AG09309 (cell line): ENCODE results near the gene PADI4.
"Not testable (repeated sequence)": the region's sequence is repeated elsewhere in the genome, so short reads cannot be mapped to it uniquely, and the experiment has no call there.

ENCODE experiments used
- DNase-seq: peaks from one replicate; pipeline ENCODE4 v3.0.0-alpha.2; 2010; ENCODE audit warnings: low read depth
- H3K4me3 ChIP-seq: 2 replicates; pipeline ENCODE4 v1.5.1; 2011; ENCODE audit warnings: mild to moderate bottlenecking, low read depth, low read length, moderate library complexity; ENCODE audit not compliant: control insufficient read depth
- CTCF ChIP-seq: IDR thresholded peaks from 2 replicates; pipeline ENCODE4 v1.5.1; 2011; ENCODE audit warnings: mild to moderate bottlenecking, low read depth, low read length, inconsistent platforms; ENCODE audit not compliant: insufficient read depth, control insufficient read depth; ENCODE audit errors: missing control alignments

The PADI4 gene

GRCh38 chr1:17318262-17318661 lies 10.3 kb downstream of the PADI4 start:
- TF ChIP-seq CTCF = no peak
- no peak overlapping the region for H3K4me3 ChIP-seq
- no peak for DNase-seq

DNA sequence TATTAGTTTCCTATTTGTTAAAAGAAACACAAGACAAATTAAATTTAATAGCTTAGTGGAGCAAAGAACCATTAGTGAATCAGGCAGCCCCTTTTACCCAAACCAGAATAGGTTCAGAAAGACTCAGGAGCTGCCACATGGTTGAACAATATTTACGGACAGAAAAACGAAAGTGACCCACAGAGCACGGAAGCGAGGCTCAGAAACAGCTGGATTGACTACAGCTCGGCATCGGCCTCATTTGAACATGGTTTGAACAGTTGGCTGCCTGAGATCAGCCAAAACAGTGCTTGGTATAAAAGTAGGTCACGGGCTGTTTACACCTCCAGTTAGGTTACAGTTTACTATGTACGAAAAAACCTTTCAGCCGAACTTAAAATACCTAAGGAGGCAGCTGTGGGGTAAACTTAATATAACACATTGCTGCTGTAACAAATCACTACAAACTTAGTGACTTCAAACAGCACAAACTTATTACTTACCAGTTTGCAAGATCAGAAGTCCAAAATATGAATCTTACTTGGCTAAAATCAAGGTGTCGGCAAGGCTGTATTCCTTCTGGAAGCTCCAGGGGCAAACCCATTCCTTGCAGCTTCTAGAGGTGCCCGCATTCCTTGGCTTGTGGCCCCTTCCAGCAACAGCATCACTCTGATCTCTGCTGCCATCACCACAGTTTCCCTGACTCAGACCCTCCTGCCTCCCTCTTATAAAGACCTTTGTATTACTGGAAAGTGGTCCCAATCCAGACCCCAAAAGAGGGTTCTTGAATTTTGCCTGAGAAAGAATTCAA lies 11.8 kb downstream of the PADI4 start:
- DNase-seq = no peak
- no peak overlapping the region for H3K4me3 ChIP-seq
- no peak for TF ChIP-seq CTCF

DNA sequence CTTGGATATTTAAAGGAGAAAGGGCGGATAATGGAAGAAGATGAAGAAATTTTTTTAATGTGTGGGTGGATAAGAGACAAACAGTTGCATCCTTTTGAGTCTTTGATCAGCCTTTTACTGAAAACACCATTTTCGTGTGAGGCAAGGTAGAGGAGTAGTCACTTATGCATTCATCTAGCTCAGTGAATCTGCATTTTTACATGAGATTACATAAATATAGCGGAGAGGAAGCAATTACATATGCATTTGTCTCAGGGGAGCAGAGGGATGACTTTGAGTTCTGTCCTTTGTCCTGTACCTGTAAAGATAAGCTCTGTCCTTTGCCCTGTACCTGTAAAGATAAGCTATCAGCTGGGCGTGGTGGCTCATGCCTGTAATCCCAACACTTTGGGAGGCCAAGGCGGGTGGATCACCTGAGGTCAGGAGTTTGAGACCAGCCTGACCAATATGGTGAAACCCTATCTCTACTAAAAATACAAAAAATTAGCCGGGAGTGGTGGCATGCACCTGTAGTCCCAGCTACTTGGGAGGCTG lies 13.9 kb downstream of the PADI4 start:
- DNase-seq, H3K4me3 ChIP-seq: not testable (repeated sequence)

GRCh38 chr1:17328855-17329254 lies 20.9 kb downstream of the PADI4 start:
- TF ChIP-seq CTCF = no peak
- no peak overlapping the region for H3K4me3 ChIP-seq
- DNase-seq = no peak

DNA sequence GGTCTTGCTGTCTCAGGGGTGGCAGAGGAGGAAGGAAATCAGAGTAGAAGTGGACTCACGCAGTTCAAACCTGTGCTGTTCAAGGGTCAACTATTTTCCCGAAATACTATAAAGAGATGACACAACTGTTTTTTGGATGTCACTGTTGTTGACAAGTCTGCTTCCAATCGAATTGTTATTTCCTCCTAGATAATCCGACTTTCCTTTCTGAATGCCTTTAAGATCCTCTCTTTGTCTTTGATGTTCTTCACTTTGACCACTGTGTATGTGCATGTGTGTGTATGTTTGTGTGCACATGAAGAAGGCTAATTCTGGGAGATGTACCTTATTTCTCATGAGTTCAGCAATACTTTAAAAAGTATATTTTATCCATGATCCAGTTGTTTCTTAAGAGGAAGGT lies 21.6 kb downstream of the PADI4 start:
- no peak for DNase-seq
- no peak overlapping the region for H3K4me3 ChIP-seq
- TF ChIP-seq CTCF = no peak

DNA sequence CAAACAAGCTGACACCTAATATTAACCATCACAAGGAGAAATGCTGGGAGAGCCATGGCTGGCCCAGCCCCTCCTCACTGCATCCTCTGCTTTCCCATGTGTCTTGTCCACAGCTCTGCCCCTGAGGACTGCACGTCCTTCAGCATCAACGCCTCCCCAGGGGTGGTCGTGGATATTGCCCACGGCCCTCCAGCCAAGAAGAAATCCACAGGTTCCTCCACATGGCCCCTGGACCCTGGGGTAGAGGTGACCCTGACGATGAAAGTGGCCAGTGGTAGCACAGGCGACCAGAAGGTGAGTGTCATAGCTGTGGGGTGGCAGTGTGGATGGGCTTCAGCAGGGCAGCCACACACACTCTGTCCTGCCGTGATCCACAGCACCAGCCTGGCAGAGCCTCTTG lies 22.9 kb downstream of the PADI4 start:
- no peak for TF ChIP-seq CTCF
- DNase-seq = no peak
- H3K4me3 ChIP-seq = no peak overlapping the region

GRCh38 chr1:17333081-17333480 lies 25.1 kb downstream of the PADI4 start:
- DNase-seq = no peak
- no peak for TF ChIP-seq CTCF

More at GRCh38 chr1:17333081-17333480, 25.1 kb downstream of the PADI4 start:
- H3K4me3 ChIP-seq = no peak overlapping the region
